Loucy (cell line): ENCODE data around the gene PLEK.
A peak's percentile ranks its signal among the peaks of the same experiment; 100 is the strongest.

Experiments used
- H2AFZ ChIP-seq: fragments of 200-600 bp; sonication (generic); 2 replicates; pipeline ENCODE4 v1.6.0; 2016; ENCODE audit warnings: antibody characterized with exemption, mild to moderate bottlenecking, low read length, moderate library complexity
- H3F3A ChIP-seq: fragments of 200-600 bp; 2 replicates; pipeline ENCODE4 v1.6.0; 2016; ENCODE audit warnings: antibody characterized with exemption, low read depth, mild to moderate bottlenecking
- H3K27me3 ChIP-seq: fragments of 200-600 bp; sonication (generic); 2 replicates; pipeline ENCODE4 v1.6.1; 2014; ENCODE audit warnings: low read length, mild to moderate bottlenecking; ENCODE audit not compliant: insufficient read depth, poor library complexity, severe bottlenecking
- H3K36me3 ChIP-seq: fragments of 200-600 bp; sonication (generic); 2 replicates; pipeline ENCODE4 v1.6.1; 2016; ENCODE audit warnings: low read length; ENCODE audit not compliant: insufficient read depth
- H3K4me1 ChIP-seq: fragments of 200-600 bp; sonication (generic); 2 replicates; pipeline ENCODE4 v1.5.1; 2014; ENCODE audit warnings: low read length, mild to moderate bottlenecking; ENCODE audit not compliant: insufficient read depth, poor library complexity, severe bottlenecking
- H3K4me2 ChIP-seq: fragments of 200-600 bp; sonication (generic); 2 replicates; pipeline ENCODE4 v1.6.0; 2014; ENCODE audit warnings: antibody characterized with exemption, low read length, low read depth, mild to moderate bottlenecking; ENCODE audit not compliant: poor library complexity, severe bottlenecking
- H3K4me3 ChIP-seq: fragments of 200-600 bp; sonication (generic); 2 replicates; pipeline ENCODE4 v1.5.1; 2014; ENCODE audit warnings: low read length, mild to moderate bottlenecking, mixed read lengths; ENCODE audit not compliant: poor library complexity, severe bottlenecking
- H3K79me2 ChIP-seq: fragments of 200-600 bp; sonication (generic); 2 replicates; pipeline ENCODE4 v1.6.1; 2014; ENCODE audit warnings: low read length; ENCODE audit not compliant: insufficient read depth
- H3K9ac ChIP-seq: fragments of 200-600 bp; sonication (generic); 2 replicates; pipeline ENCODE4 v1.6.0; 2014; ENCODE audit warnings: mild to moderate bottlenecking, low read depth, low read length, moderate library complexity; ENCODE audit not compliant: poor library complexity, severe bottlenecking
- H3K9me2 ChIP-seq: fragments of 200-600 bp; sonication (generic); replicated peaks from 2 replicates; pipeline ENCODE4 v1.6.1; 2016; ENCODE audit warnings: low read depth, low read length, mixed read lengths
- H3K9me3 ChIP-seq: fragments of 200-600 bp; sonication (generic); 2 replicates; pipeline ENCODE4 v1.6.1; 2014; ENCODE audit warnings: mild to moderate bottlenecking, antibody characterized with exemption, low read length, low read depth; ENCODE audit not compliant: insufficient read depth
- H4K20me1 ChIP-seq: fragments of 200-600 bp; sonication (generic); 2 replicates; pipeline ENCODE4 v1.6.0; 2014; ENCODE audit warnings: antibody characterized with exemption, low read length, mild to moderate bottlenecking; ENCODE audit not compliant: insufficient read depth, poor library complexity, severe bottlenecking
- CTCF ChIP-seq: fragments of 200-600 bp; sonication (generic); conservative IDR thresholded peaks from 2 replicates; pipeline ENCODE4 v1.5.1; 2014; ENCODE audit warnings: mild to moderate bottlenecking, antibody characterized with exemption, low read length
- EZH2phosphoT487 ChIP-seq: fragments of 200-600 bp; IDR thresholded peaks from 2 replicates; pipeline ENCODE4 v1.6.1; 2018; ENCODE audit warnings: antibody characterized with exemption, mild to moderate bottlenecking, moderate library complexity, borderline replicate concordance

Gene PLEK

GRCh38 chr2:68434981-68435380 is 69.9 kb downstream of the PLEK start:
- no peaks in the 10 kb centered on the region for H3K79me2 ChIP-seq
- no peak for TF ChIP-seq EZH2phosphoT487
- TF ChIP-seq CTCF: no peak
- H3F3A ChIP-seq: no peaks in the 10 kb centered on the region
- peak overlapping the region; percentile 59 for H2AFZ ChIP-seq
- H3K27me3 ChIP-seq: no peaks in the 10 kb centered on the region
- H3K4me1 ChIP-seq: peaks cover 3% of the 10 kb centered on the region
- H3K9ac ChIP-seq: no peak overlapping the region
- no peak overlapping the region for H3K4me2 ChIP-seq
- H3K9me3 ChIP-seq: no peaks in the 10 kb centered on the region
- H4K20me1 ChIP-seq: no peaks in the 10 kb centered on the region
- no peak overlapping the region for H3K4me3 ChIP-seq
- H3K9me2 ChIP-seq: no peaks in the 10 kb centered on the region
- no peaks in the 10 kb centered on the region for H3K36me3 ChIP-seq

- peaks cover 3% of the 10 kb centered on the region for H3K4me1 ChIP-seq
These were observed 70.5 kb downstream of the PLEK start for GRCh38 chr2:68435615-68436014.

GRCh38 chr2:68436270-68436669 is 71.2 kb downstream of the PLEK start:
- Histone ChIP-seq H3K9ac (no peak overlapping the region), H3K4me2 (no peak overlapping the region), H3K27me3 (no peaks in the 10 kb centered on the region), H2AFZ (0 out of 2 replicates have a peak overlapping the region, but pooled peaks have one; percentile 6), H3K4me1 (peaks cover 4% of the 10 kb centered on the region), H3F3A (no peaks in the 10 kb centered on the region), H3K9me3 (no peaks in the 10 kb centered on the region), H3K36me3 (no peaks in the 10 kb centered on the region), H4K20me1 (no peaks in the 10 kb centered on the region), H3K4me3 (no peak overlapping the region), H3K79me2 (no peaks in the 10 kb centered on the region), H3K9me2 (no peaks in the 10 kb centered on the region)
- TF ChIP-seq EZH2phosphoT487 (no peak), CTCF (no peak)

More at GRCh38 chr2:68435615-68436014, 70.5 kb downstream of the PLEK start:
- Histone ChIP-seq H3K27me3 (no peaks in the 10 kb centered on the region), H3K4me3 (no peak overlapping the region), H2AFZ (no peak overlapping the region), H3K9ac (no peak overlapping the region), H3K79me2 (no peaks in the 10 kb centered on the region), H3F3A (no peaks in the 10 kb centered on the region), H3K36me3 (no peaks in the 10 kb centered on the region), H4K20me1 (no peaks in the 10 kb centered on the region), H3K9me3 (no peaks in the 10 kb centered on the region), H3K4me2 (no peak overlapping the region), H3K9me2 (no peaks in the 10 kb centered on the region)
- TF ChIP-seq CTCF (no peak), EZH2phosphoT487 (no peak)
